Measurements from ENCODE around the gene ANKRA2.

ANKRA2 gene

DNA sequence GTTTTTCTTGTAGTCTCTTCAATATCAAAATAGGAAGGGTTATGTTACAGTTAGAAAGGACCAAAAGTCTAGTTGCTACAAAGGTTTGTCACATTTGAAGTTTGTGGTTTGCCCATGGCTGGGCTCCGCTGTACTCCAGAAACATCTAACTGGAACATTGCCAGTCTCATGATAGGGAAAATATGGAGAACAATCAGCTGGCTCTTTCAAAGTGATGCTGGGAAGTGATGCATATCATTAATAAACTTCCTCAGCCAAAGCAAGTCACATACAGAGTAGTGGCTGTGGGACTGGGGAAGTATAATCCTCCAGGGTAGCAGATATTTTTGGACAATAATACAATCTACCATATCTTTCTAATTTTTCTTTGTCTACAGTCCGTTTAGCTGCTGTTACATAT is 58.4 kb downstream of the ANKRA2 start:
- TF ChIP-seq, protein P1, sequence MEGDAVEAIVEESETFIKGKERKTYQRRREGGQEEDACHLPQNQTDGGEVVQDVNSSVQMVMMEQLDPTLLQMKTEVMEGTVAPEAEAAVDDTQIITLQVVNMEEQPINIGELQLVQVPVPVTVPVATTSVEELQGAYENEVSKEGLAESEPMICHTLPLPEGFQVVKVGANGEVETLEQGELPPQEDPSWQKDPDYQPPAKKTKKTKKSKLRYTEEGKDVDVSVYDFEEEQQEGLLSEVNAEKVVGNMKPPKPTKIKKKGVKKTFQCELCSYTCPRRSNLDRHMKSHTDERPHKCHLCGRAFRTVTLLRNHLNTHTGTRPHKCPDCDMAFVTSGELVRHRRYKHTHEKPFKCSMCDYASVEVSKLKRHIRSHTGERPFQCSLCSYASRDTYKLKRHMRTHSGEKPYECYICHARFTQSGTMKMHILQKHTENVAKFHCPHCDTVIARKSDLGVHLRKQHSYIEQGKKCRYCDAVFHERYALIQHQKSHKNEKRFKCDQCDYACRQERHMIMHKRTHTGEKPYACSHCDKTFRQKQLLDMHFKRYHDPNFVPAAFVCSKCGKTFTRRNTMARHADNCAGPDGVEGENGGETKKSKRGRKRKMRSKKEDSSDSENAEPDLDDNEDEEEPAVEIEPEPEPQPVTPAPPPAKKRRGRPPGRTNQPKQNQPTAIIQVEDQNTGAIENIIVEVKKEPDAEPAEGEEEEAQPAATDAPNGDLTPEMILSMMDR (IDR thresholded peaks at IDR 0.05; ENCODE audit: low read depth, low read length, missing control alignments) = no peak
- Histone ChIP-seq H3K36me3 (replicated peaks) (peaks cover 28% of the 10 kb centered on the region), H3K4me3 (ENCODE audit: low read depth, low read length) (no peak overlapping the region), H3K27me3 (replicated peaks) (no peaks in the 10 kb centered on the region), H3K27ac (no peak overlapping the region)
- in situ Hi-C loops (cut with HindIII; ENCODE audit: low pct_ligation_motif_present, low sequenced_read_pairs) = no loop called here
- DNase-seq = no peak

DNA sequence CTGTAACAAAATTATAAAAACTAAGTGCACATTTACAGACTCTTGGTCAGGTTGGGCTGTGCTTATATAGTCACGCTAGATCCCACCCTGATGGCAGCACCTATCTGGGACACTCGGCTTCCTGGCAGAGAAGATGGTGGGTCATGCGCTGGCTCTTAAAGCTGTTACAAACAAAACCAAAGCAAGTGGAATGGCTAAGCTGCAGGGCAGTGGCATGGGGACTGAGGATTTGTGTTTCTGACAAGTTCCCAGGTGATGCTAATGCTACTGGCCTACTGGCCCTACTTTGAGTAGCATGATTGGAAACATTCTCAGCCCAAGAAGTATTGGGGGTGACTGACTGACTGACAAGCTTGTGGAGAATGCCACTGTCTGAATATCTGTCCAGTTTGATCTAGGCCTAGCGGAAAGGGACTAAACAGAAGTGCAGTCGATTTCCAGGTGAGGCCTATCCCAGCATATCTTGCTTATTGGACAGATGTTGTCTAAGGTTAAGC is 58.9 kb downstream of the ANKRA2 start:
- no peaks in the 10 kb centered on the region for H3K27me3 ChIP-seq (replicated peaks)
- H3K36me3 ChIP-seq (replicated peaks) = peaks cover 28% of the 10 kb centered on the region
- TF ChIP-seq, protein P1 (IDR thresholded peaks at IDR 0.05; ENCODE audit: low read depth, low read length, missing control alignments) = no peak
- no peak overlapping the region for H3K27ac ChIP-seq
- no peak overlapping the region for H3K4me3 ChIP-seq (ENCODE audit: low read depth, low read length)
- no peak for DNase-seq
- in situ Hi-C loops (cut with HindIII; ENCODE audit: low pct_ligation_motif_present, low sequenced_read_pairs) = no loop called here
